Neural cell (in vitro differentiated cells): ENCODE measurements around the gene SLC2A2. TPM values are rescaled to one million over a fixed set of nuclear protein-coding genes. Genes with fewer than 3 reads are reported as not detected.

Source experiments
- H2AFZ ChIP-seq: fragments of 200-600, 300-800 bp; sonication (generic), shearing (Covaris generic); 2 replicates; pipeline ENCODE4 v1.6.0; 2014; ENCODE audit warnings: low read depth, mild to moderate bottlenecking, antibody characterized with exemption, low read length, moderate library complexity
- H3F3A ChIP-seq: fragments of 200-600 bp; shearing (Covaris generic); 2 replicates; pipeline ENCODE4 v1.6.1; 2016; ENCODE audit warnings: mild to moderate bottlenecking, moderate library complexity, mixed read lengths, antibody characterized with exemption, low read length; ENCODE audit not compliant: insufficient read depth, poor library complexity, severe bottlenecking
- H3K27ac ChIP-seq: fragments of 200-600, 300-800 bp; sonication (generic), shearing (Covaris generic); 2 replicates; pipeline ENCODE4 v1.5.1; 2014; ENCODE audit warnings: mild to moderate bottlenecking, low read length, moderate library complexity
- H3K27me3 ChIP-seq: fragments of 300-800, 200-600 bp; sonication (generic), shearing (Covaris generic); 2 replicates; pipeline ENCODE4 v1.6.0; 2014; ENCODE audit warnings: mild to moderate bottlenecking, low read depth, low read length, moderate library complexity; ENCODE audit not compliant: insufficient read depth
- H3K36me3 ChIP-seq: fragments of 300-800, 200-600 bp; sonication (generic), shearing (Covaris generic); 2 replicates; pipeline ENCODE4 v1.5.1; 2014; ENCODE audit warnings: mild to moderate bottlenecking, antibody characterized with exemption, low read length, moderate library complexity; ENCODE audit not compliant: insufficient read depth
- H3K4me2 ChIP-seq: fragments of 300-800, 200-600 bp; sonication (generic), shearing (Covaris generic); 2 replicates; pipeline ENCODE4 v1.6.0; 2014; ENCODE audit warnings: mild to moderate bottlenecking, low read length
- H3K4me3 ChIP-seq: fragments of 300-800, 200-600 bp; sonication (generic), shearing (Covaris generic); 2 replicates; pipeline ENCODE4 v1.5.1; 2014; ENCODE audit warnings: mild to moderate bottlenecking, low read length, moderate library complexity
- H3K79me2 ChIP-seq: fragments of 200-600 bp; shearing (Covaris generic); replicated peaks from 2 replicates; pipeline ENCODE4 v1.6.0; 2014; ENCODE audit warnings: mild to moderate bottlenecking, low read length, moderate library complexity; ENCODE audit not compliant: insufficient read depth
- H3K9ac ChIP-seq: fragments of 300-800, 200-600 bp; sonication (generic), shearing (Covaris generic); 2 replicates; pipeline ENCODE4 v1.6.1; 2016; ENCODE audit warnings: mild to moderate bottlenecking, low read length, mixed read lengths
- H3K9me2 ChIP-seq: fragments of 200-600 bp; shearing (Covaris generic); 2 replicates; pipeline ENCODE4 v1.6.1; 2016; ENCODE audit warnings: mild to moderate bottlenecking, low read length, mixed read lengths; ENCODE audit not compliant: insufficient read depth
- H3K9me3 ChIP-seq: fragments of 200-600, 300-800 bp; sonication (generic), shearing (Covaris generic); 2 replicates; pipeline ENCODE4 v1.6.1; 2016; ENCODE audit warnings: mild to moderate bottlenecking, mixed run types, low read length, moderate library complexity, mixed read lengths
- H4K20me1 ChIP-seq: fragments of 200-600 bp; shearing (Covaris generic); 2 replicates; pipeline ENCODE4 v1.6.1; 2016; ENCODE audit warnings: mild to moderate bottlenecking, mixed run types; ENCODE audit not compliant: insufficient read depth
- EZH2 ChIP-seq: fragments of 200-600, 300-800 bp; shearing (Covaris generic), sonication (generic); IDR thresholded peaks from 2 replicates; pipeline ENCODE4 v1.6.1; 2014; ENCODE audit warnings: antibody characterized with exemption, low read length, borderline replicate concordance, mild to moderate bottlenecking; ENCODE audit not compliant: insufficient read depth, poor library complexity, severe bottlenecking
- MXI1 ChIP-seq: fragments of 450-650 bp; conservative IDR thresholded peaks from 2 replicates; pipeline ENCODE4 v1.6.1; 2014; ENCODE audit warnings: antibody characterized with exemption, mild to moderate bottlenecking; ENCODE audit not compliant: poor library complexity, severe bottlenecking
- RAD21 ChIP-seq: fragments of 450-650 bp; conservative IDR thresholded peaks from 2 replicates; pipeline ENCODE4 v1.6.1; 2014; ENCODE audit warnings: antibody characterized with exemption, mild to moderate bottlenecking, moderate library complexity
- SMC3 ChIP-seq: fragments of 450-650 bp; conservative IDR thresholded peaks from 2 replicates; pipeline ENCODE4 v1.6.1; 2014; ENCODE audit warnings: antibody characterized with exemption, mild to moderate bottlenecking, moderate library complexity; ENCODE audit not compliant: poor library complexity
- polyA minus RNA-seq: library from RNA; depleted of rRNA, polyadenylated mRNA; stranded (reverse); fragments of >200 nt; gene quantifications from 2 replicates; pipeline ENCODE4 v1.2.3, GENCODE V29; 2014
- polyA plus RNA-seq: library from polyadenylated mRNA; depleted of rRNA; stranded (reverse); fragments of >200 nt; gene quantifications from 2 replicates; pipeline ENCODE4 v1.2.3, GENCODE V29; 2014
- TF ChIP-seq, protein P1 (sequence below): IDR thresholded peaks from 2 replicates; pipeline ENCODE4 v1.6.1; 2012; ENCODE audit warnings: borderline replicate concordance
- TF ChIP-seq, protein P2 (sequence below): fragments of 450-650 bp; IDR thresholded peaks from 2 replicates; pipeline ENCODE4 v1.5.1; 2014; ENCODE audit warnings: antibody characterized with exemption, mild to moderate bottlenecking, moderate library complexity; ENCODE audit not compliant: poor library complexity, severe bottlenecking

SLC2A2 gene
- polyA plus RNA-seq (not detected in 2 replicates), polyA minus RNA-seq (not detected in 2 replicates)

DNA sequence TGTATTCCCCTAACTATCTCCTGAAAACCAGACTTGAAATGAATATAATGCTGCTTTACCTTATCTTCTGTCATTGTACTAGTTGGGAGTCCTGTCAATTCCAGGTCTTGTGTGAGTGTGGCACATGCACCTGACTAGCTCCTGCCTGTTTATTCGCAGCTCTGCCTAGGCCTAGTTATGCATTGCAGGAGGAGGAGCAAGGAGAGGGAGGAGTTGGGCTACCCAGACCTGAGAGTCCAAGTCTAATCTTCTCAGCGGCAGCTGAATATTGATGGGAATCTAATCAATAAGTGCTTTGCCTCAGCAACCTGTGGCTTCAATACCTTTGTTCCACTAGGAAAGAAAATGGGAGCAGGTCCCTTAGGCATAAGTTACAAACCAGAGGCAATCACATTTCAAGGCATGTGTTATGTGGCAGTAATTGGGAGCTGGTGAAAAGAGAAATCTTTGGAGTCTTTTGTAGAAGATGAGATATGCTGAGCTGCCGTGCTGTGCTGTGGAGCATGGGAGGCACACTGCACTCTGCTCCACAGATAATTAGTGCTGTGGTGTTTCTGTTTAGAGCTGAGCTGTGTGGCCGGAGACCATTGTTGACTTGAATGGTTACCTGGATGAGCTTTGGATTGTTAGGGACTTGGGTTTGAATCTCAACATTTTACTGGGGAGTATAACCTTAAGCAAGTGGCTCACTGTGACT lies at the start of gene SLC2A2:
SLC2A2 (minus strand) TSS at position 124 of the 697 bp plus-strand sequence; CDS start at position 74, 50 bp downstream.
- Histone ChIP-seq H3K4me3 (no peak within 1 kb of the TSS), H4K20me1 (no peaks in the 10 kb centered on the region), H3K9ac (no peak within 1 kb of the TSS), H3K27ac (no peak within 1 kb of the TSS), H3K36me3 (no peaks in the 10 kb centered on the region), H3K9me3 (no peaks in the 10 kb centered on the region), H3K79me2 (no peaks in the 10 kb centered on the region), H3K4me2 (no peak within 1 kb of the TSS), H3K9me2 (no peaks in the 10 kb centered on the region), H2AFZ (no peak within 1 kb of the TSS), H3F3A (no peaks in the 10 kb centered on the region), H3K27me3 (peaks cover 23% of the 10 kb centered on the region)
- TF ChIP-seq, protein P1, sequence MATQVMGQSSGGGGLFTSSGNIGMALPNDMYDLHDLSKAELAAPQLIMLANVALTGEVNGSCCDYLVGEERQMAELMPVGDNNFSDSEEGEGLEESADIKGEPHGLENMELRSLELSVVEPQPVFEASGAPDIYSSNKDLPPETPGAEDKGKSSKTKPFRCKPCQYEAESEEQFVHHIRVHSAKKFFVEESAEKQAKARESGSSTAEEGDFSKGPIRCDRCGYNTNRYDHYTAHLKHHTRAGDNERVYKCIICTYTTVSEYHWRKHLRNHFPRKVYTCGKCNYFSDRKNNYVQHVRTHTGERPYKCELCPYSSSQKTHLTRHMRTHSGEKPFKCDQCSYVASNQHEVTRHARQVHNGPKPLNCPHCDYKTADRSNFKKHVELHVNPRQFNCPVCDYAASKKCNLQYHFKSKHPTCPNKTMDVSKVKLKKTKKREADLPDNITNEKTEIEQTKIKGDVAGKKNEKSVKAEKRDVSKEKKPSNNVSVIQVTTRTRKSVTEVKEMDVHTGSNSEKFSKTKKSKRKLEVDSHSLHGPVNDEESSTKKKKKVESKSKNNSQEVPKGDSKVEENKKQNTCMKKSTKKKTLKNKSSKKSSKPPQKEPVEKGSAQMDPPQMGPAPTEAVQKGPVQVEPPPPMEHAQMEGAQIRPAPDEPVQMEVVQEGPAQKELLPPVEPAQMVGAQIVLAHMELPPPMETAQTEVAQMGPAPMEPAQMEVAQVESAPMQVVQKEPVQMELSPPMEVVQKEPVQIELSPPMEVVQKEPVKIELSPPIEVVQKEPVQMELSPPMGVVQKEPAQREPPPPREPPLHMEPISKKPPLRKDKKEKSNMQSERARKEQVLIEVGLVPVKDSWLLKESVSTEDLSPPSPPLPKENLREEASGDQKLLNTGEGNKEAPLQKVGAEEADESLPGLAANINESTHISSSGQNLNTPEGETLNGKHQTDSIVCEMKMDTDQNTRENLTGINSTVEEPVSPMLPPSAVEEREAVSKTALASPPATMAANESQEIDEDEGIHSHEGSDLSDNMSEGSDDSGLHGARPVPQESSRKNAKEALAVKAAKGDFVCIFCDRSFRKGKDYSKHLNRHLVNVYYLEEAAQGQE = no peak
- TF ChIP-seq SMC3 (no peak), MXI1 (no peak), RAD21 (no peak)
- TF ChIP-seq, protein P2, sequence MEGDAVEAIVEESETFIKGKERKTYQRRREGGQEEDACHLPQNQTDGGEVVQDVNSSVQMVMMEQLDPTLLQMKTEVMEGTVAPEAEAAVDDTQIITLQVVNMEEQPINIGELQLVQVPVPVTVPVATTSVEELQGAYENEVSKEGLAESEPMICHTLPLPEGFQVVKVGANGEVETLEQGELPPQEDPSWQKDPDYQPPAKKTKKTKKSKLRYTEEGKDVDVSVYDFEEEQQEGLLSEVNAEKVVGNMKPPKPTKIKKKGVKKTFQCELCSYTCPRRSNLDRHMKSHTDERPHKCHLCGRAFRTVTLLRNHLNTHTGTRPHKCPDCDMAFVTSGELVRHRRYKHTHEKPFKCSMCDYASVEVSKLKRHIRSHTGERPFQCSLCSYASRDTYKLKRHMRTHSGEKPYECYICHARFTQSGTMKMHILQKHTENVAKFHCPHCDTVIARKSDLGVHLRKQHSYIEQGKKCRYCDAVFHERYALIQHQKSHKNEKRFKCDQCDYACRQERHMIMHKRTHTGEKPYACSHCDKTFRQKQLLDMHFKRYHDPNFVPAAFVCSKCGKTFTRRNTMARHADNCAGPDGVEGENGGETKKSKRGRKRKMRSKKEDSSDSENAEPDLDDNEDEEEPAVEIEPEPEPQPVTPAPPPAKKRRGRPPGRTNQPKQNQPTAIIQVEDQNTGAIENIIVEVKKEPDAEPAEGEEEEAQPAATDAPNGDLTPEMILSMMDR = no peak

DNA sequence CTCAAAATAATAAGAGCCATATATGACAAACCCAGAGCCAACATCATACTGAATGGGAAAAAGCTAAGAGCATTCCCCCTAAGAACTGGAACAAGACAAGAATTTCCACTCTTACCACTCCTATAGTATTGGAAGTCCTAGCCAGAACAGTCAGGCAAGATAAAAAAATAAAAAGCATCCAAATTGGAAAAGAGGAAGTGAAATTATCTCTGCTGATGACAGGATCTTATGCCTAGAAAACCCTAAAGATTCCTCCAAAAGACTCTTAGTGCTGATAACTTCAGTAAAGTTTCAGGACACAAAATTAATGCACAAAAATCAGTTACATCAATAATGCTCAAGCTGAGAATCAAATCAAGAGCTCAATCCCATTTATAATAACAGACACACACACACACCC lies 45.9 kb upstream of the SLC2A2 start:
- H3K4me2 ChIP-seq = no peak overlapping the region
- TF ChIP-seq EZH2 (no peak), MXI1 (no peak)
- TF ChIP-seq, protein P2 = no peak
- H3K4me3 ChIP-seq = no peak overlapping the region

More for the DNA sequence above, 45.9 kb upstream of the SLC2A2 start:
- H3K36me3 ChIP-seq = peaks cover 5% of the 10 kb centered on the region
- H3F3A ChIP-seq = no peaks in the 10 kb centered on the region
- no peak overlapping the region for H2AFZ ChIP-seq
- no peaks in the 10 kb centered on the region for H3K9me3 ChIP-seq
- H3K27ac ChIP-seq = no peak overlapping the region
- H3K79me2 ChIP-seq = no peaks in the 10 kb centered on the region
- H4K20me1 ChIP-seq = no peaks in the 10 kb centered on the region
- no peaks in the 10 kb centered on the region for H3K27me3 ChIP-seq
- no peaks in the 10 kb centered on the region for H3K9me2 ChIP-seq
- H3K9ac ChIP-seq = no peak overlapping the region
